K562 (cell line): ENCODE results near the gene KMT5B. TPM values are rescaled to one million over a fixed set of nuclear protein-coding genes. Genes with fewer than 3 reads are reported as not detected.
A peak's percentile ranks its signal among the peaks of the same experiment; 100 is the strongest.

Experiments used
- ATAC-seq: fragments of 200-7000 bp; cut with Tn5 transposase; 3 replicates; pipeline ENCODE4 v1.9.1; 2020; ENCODE audit warnings: moderate library complexity
- BruUV-seq: library from RNA; stranded (reverse); fragments of 400-500 nt; replicated peaks from 2 replicates; lab custom pipeline; 2021; lab: Mats Ljungman, UMichigan
- CTCF ChIA-PET: fragments of 300-600 bp; formaldehyde crosslinking; extraction: SDS; loops from one replicate; lab custom pipeline; 2021; ENCODE audit warnings: low intra/inter-chr PET ratio; lab: Yijun Ruan, JAX
- POLR2A ChIA-PET: fragments of 300-600, 350-650 bp; sonication (Branson Sonifier 250); formaldehyde crosslinking; extraction: SDS; loops from one replicate; lab custom pipeline; 2021; ENCODE audit warnings: antibody characterized with exemption, inconsistent platforms; lab: Yijun Ruan, JAX
- DNase-seq, 4 experiments: peaks; one replicate each; pipeline versions ENCODE4 v3.0.0 to v3.0.0-alpha.2; 2011 to 2018; ENCODE audit warnings: low spot score in 3 of 4, mixed read lengths in 3 of 4; ENCODE audit errors: extremely low read depth in 1 of 4
- FAIRE-seq: peaks from 2 replicates; lab custom pipeline; 2011; peaks lifted over from hg19 to GRCh38; lab: Jason Lieb, UNC
- H2AFZ ChIP-seq: 2 replicates; pipeline ENCODE4 v1.6.0; 2011; ENCODE audit warnings: low read depth, low read length, control low read depth, inconsistent platforms
- H3K27ac ChIP-seq: fragments of 200-600 bp; 3 replicates; pipeline ENCODE4 v1.8.0; 2011; ENCODE audit warnings: low read depth, mild to moderate bottlenecking, control low read depth, inconsistent platforms, low read length, moderate library complexity, mixed read lengths; ENCODE audit errors: extremely low read depth
- H3K27me3 ChIP-seq, 2 experiments: fragments of 300-600 bp in 1 of 2; 2 replicates in 1 of 2; 3 replicates in 1 of 2; pipeline versions ENCODE4 v1.6.0 to v1.8.0; 2011; ENCODE audit warnings: inconsistent platforms in 2 of 2, low read length in 2 of 2, mild to moderate bottlenecking in 1 of 2, mixed read lengths in 1 of 2, moderate library complexity in 1 of 2; ENCODE audit not compliant: control insufficient read depth in 2 of 2, insufficient read depth in 2 of 2
- H3K36me3 ChIP-seq: fragments of 300-600 bp; 3 replicates; pipeline ENCODE4 v1.8.0; 2011; ENCODE audit warnings: mild to moderate bottlenecking, low read length, inconsistent platforms; ENCODE audit not compliant: control insufficient read depth, insufficient read depth
- H3K4me1 ChIP-seq, 2 experiments: fragments of 200-600 bp in 1 of 2; replicated peaks in 1 of 2; 2 replicates in 1 of 2; 3 replicates in 1 of 2; pipeline versions ENCODE4 v1.5.1 to v1.8.0; 2011; ENCODE audit warnings: inconsistent platforms in 2 of 2, low read length in 2 of 2, mild to moderate bottlenecking in 1 of 2, mixed read lengths in 1 of 2, moderate library complexity in 1 of 2; ENCODE audit not compliant: control insufficient read depth in 2 of 2, insufficient read depth in 2 of 2
- H3K4me2 ChIP-seq: 2 replicates; pipeline ENCODE4 v1.6.1; 2011; ENCODE audit warnings: low read length, control low read depth, inconsistent platforms, mixed read lengths; ENCODE audit not compliant: insufficient read depth
- H3K4me3 ChIP-seq: fragments of 200-600 bp; sonication (generic), shearing (Covaris generic); 2 replicates; pipeline ENCODE4 v1.5.1; 2016; ENCODE audit warnings: control low read depth, inconsistent platforms
- H3K79me2 ChIP-seq: fragments of 200-600 bp; 3 replicates; pipeline ENCODE4 v1.8.0; 2011; ENCODE audit warnings: low read length, inconsistent platforms; ENCODE audit not compliant: control insufficient read depth, insufficient read depth
- H3K9ac ChIP-seq, 2 experiments: 2 replicates each; pipeline versions ENCODE4 v1.6.0 to v1.6.1; 2011; ENCODE audit warnings: low read depth in 2 of 2, low read length in 2 of 2, control low read depth in 1 of 2, inconsistent platforms in 1 of 2, mild to moderate bottlenecking in 1 of 2, mixed read lengths in 1 of 2; ENCODE audit not compliant: insufficient read depth in 1 of 2
- H3K9me1 ChIP-seq: one replicate; pipeline ENCODE4 v1.6.0; 2011; ENCODE audit warnings: inconsistent platforms, mild to moderate bottlenecking, low read length, moderate library complexity; ENCODE audit not compliant: control insufficient read depth, insufficient read depth
- H3K9me3 ChIP-seq: replicated peaks from 2 replicates; pipeline ENCODE4 v1.5.1; 2011; ENCODE audit warnings: low read depth, low read length, inconsistent platforms; ENCODE audit not compliant: control insufficient read depth, insufficient read depth
- H4K20me1 ChIP-seq: replicated peaks from 2 replicates; pipeline ENCODE4 v1.6.1; 2011; ENCODE audit warnings: low read length, inconsistent platforms, mixed read lengths; ENCODE audit not compliant: control insufficient read depth, insufficient read depth
- BCOR ChIP-seq: fragments of 450-650 bp; IDR thresholded peaks from 2 replicates; pipeline ENCODE4 v1.6.1; 2016
- CBFA2T2 ChIP-seq: fragments of 450-650 bp; conservative IDR thresholded peaks from 2 replicates; pipeline ENCODE4 v1.6.1; 2017; ENCODE audit warnings: mild to moderate bottlenecking
- DMBX1 ChIP-seq: fragments of 250-450 bp; sonication (Bioruptor Pico); IDR thresholded peaks from 2 replicates; pipeline ENCODE4 v1.8.0; 2022; ENCODE audit warnings: inconsistent platforms, mild to moderate bottlenecking, moderate library complexity, borderline replicate concordance
- FOXJ2 ChIP-seq: fragments of 200-800 bp; sonication (Bioruptor generic); IDR thresholded peaks from 2 replicates; pipeline ENCODE4 v1.6.1; 2016; ENCODE audit warnings: missing genetic modification characterization, missing compliant biosample characterization
- IRF2 ChIP-seq: sonication (generic); formaldehyde crosslinking; IDR thresholded peaks from 2 replicates; pipeline ENCODE4 v1.8.1; 2022; ENCODE audit warnings: mild to moderate bottlenecking, missing genetic modification reagents
- KDM1A ChIP-seq, 2 experiments: fragments of 450-650 bp; IDR thresholded peaks; 2 replicates each; pipeline ENCODE4 v1.6.1; 2016; ENCODE audit warnings: mild to moderate bottlenecking in 2 of 2
- NCOA2 ChIP-seq, 2 experiments: fragments of 450-650 bp; IDR thresholded peaks; 2 replicates each; pipeline ENCODE4 v1.6.1; 2018; ENCODE audit warnings: mild to moderate bottlenecking in 2 of 2, moderate library complexity in 1 of 2; ENCODE audit not compliant: partially characterized antibody in 2 of 2
- PHF8 ChIP-seq: fragments of 200-600 bp; sonication (generic); IDR thresholded peaks from 2 replicates; pipeline ENCODE4 v1.6.1; 2012; ENCODE audit warnings: mixed run types, mild to moderate bottlenecking, inconsistent platforms, low read length, moderate library complexity, borderline replicate concordance
- POLR2A ChIP-seq: fragments of 450-650 bp; conservative IDR thresholded peaks from 2 replicates; pipeline ENCODE4 v1.6.1; 2016
- POLR2G ChIP-seq: fragments of 200-400 bp; formaldehyde crosslinking; IDR thresholded peaks from 2 replicates; pipeline ENCODE4 v1.6.1; 2017; ENCODE audit warnings: low read depth, mild to moderate bottlenecking, antibody characterized with exemption, low read length, moderate library complexity
- POLR2H ChIP-seq: IDR thresholded peaks from 2 replicates; pipeline ENCODE4 v1.6.1; 2016; ENCODE audit warnings: missing genetic modification characterization, low read depth, mild to moderate bottlenecking, control low read depth, missing compliant biosample characterization, moderate library complexity
- RBFOX2 ChIP-seq: fragments of 200-400 bp; formaldehyde crosslinking; IDR thresholded peaks from 2 replicates; pipeline ENCODE4 v1.6.1; 2017; ENCODE audit warnings: low read depth, mild to moderate bottlenecking, low read length, moderate library complexity
- SOX6 ChIP-seq: fragments of 450-650 bp; IDR thresholded peaks from 2 replicates; pipeline ENCODE4 v1.6.1; 2014; ENCODE audit warnings: mild to moderate bottlenecking
- TARDBP ChIP-seq: fragments of 450-650 bp; IDR thresholded peaks from 2 replicates; pipeline ENCODE4 v1.6.1; 2016
- TCF7 ChIP-seq: sonication (generic); IDR thresholded peaks from 2 replicates; pipeline ENCODE4 v1.6.1; 2016; ENCODE audit warnings: antibody characterized with exemption, borderline replicate concordance
- ZBTB7A ChIP-seq: IDR thresholded peaks from 2 replicates; pipeline ENCODE4 v1.6.1; 2011; ENCODE audit warnings: low read depth, mild to moderate bottlenecking, low read length, moderate library complexity, borderline replicate concordance; ENCODE audit not compliant: control insufficient read depth
- ZFX ChIP-seq: sonication (generic); formaldehyde crosslinking; IDR thresholded peaks from 2 replicates; pipeline ENCODE4 v1.8.0; 2022; ENCODE audit warnings: mild to moderate bottlenecking, missing genetic modification reagents, moderate library complexity
- ZNF76 ChIP-seq: fragments of 250-450 bp; sonication (Bioruptor Pico); IDR thresholded peaks from 2 replicates; pipeline ENCODE4 v1.4.0; 2020; ENCODE audit warnings: mild to moderate bottlenecking, moderate library complexity, borderline replicate concordance
- ZNF77 ChIP-seq: fragments of 250-450 bp; sonication (Bioruptor Pico); IDR thresholded peaks from 2 replicates; pipeline ENCODE4 v1.5.0; 2020
- WGBS: fragments of 100-300 bp; shearing (Covaris generic); methylation state at CpG from one replicate; pipeline ENCODE4 v1.1.6; 2016; ENCODE audit warnings: low coverage, mixed read lengths; ENCODE audit not compliant: insufficient coverage; ENCODE audit errors: missing lambda C conversion rate; 5-methylcytosine and 5-hydroxymethylcytosine counted together
- in situ Hi-C: fragments of 300-500 bp; cut with MboI; formaldehyde crosslinking; loops from 4 replicates; pipeline ENCODE4 v1.15.0; 2018; ENCODE audit warnings: inconsistent platforms, mixed read lengths
- intact Hi-C: fragments of 100-400 bp; cut with micrococcal nuclease; formaldehyde crosslinking; loops from 2 replicates; pipeline ENCODE4 v1.14.2; 2022
- polyA plus RNA-seq, 8 experiments: library from polyadenylated mRNA; depleted of rRNA in 4 of 8; stranded (reverse) in 5 of 8; unstranded in 3 of 8; fragments of >200 nt; fragmentation: Nextera tagmentation in 2 of 8; fragmentation: Illumina TruSeq in 1 of 8; extraction: Ambion mirVana in 2 of 8; extraction: Trizol in 1 of 8; gene quantifications; 2 replicates each; pipeline versions ENCODE4 v1.2.1 to v1.2.3, GENCODE V29; 2011 to 2014; ENCODE audit warnings: inconsistent platforms in 1 of 8, missing spikeins in 1 of 8
- total RNA-seq, 7 experiments: library from RNA; depleted of rRNA in 6 of 7; stranded (reverse); fragments of >200 nt in 6 of 7; fragmentation: Illumina TruSeq in 2 of 7; extraction: Trizol in 2 of 7; gene quantifications; 2 replicates each; pipeline versions ENCODE4 v1.2.1 to v1.2.3, GENCODE V29; 2011 to 2021; ENCODE audit warnings: low replicate concordance in 1 of 7
- TF ChIP-seq, protein P1 (sequence below): IDR thresholded peaks from 2 replicates; pipeline ENCODE4 v1.6.1; 2016; ENCODE audit warnings: missing genetic modification characterization, missing compliant biosample characterization
- TF ChIP-seq, protein P2 (sequence below): sonication (generic); formaldehyde crosslinking; IDR thresholded peaks from 2 replicates; pipeline ENCODE4 v1.8.1; 2023; ENCODE audit warnings: mild to moderate bottlenecking, missing genetic modification reagents

The KMT5B gene
- total and polyA plus RNA-seq, 9 of the 15 experiments (the other 6 are each of a cell fraction or from before 2014, with no cell fraction given) = 7.3 to 27.3 (median 20.9) TPM

DNA sequence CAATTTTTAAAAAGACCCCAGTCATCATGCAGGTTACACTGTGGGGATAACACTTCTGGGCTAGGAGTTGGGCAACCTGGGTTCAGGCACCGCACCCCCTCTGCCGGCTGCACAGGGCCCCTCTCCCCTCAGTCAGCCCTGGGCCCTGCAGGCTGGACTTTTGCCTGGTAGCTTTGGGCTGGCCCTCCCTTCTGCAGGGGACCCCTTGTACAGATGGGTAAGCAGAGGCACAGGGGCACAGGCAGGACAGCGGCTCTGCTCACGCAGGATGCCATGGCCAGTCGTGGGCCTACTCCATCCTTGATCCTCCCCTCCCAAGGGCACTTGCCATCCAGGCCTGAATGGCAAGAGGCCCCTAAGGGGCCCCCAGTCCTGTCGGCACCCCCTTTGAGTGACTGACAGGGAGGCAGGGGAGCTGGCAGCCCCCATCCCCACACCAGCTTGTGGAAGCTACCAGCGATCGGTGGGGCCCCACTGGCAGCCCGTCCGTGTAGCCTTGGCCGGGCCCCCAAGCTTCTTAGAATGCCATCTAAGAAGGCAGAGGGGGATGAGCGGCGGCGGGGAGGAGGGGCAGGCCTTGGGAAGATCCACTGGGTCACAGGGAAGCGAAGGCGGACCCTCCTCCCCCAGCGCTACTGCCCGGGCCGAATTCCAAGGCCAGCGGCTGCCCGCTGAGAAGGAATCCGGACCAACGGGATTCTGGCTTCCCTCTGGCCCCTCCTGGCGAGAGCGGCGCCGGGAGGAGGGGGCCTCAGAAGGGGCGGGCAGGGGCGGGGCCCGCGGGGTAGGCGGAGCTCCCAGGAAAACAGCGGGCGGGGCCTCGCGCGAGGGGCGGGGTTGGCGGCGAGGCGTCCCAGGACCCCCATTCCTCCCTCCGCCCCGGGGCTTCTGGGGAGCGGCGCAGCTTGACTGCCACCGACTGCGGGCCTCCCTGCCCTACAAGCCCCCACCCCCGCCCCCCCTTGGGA is 85.1 kb downstream of the KMT5B start:
- no peaks in the 10 kb centered on the region for H3K9me3 ChIP-seq
- H3K4me2 ChIP-seq = peak overlapping the region; percentile 89; the same call in 1 of the 2 replicates
- no peaks in the 10 kb centered on the region for H3K79me2 ChIP-seq
- ATAC-seq (peak; percentile 94), FAIRE-seq (no peak), DNase-seq (peak; percentile 74 to 96 (median 90))
- intact Hi-C loops = no loop called here
- ChIA-PET CTCF (no interaction called here), POLR2A (interaction anchor here (1.3 to 1.5 kb wide), 2 partner anchors 11 to 19 kb away, joined by 5 to 6 read pairs; no protein-coding TSS in a partner anchor)
- H3K4me1 ChIP-seq = peaks cover 6 to 16% of the 10 kb centered on the region in 2 experiments
- no peaks in the 10 kb centered on the region for H4K20me1 ChIP-seq
- H3K36me3 ChIP-seq = no peaks in the 10 kb centered on the region
- H2AFZ ChIP-seq = peak overlapping the region; percentile 95
- peak overlapping the region; percentile 70; the same call in 1 of the 3 replicates for H3K27ac ChIP-seq
- peak overlapping the region; percentile 57 to 59; a peak in 3 of 4 replicates for H3K9ac ChIP-seq
- H3K4me3 ChIP-seq = peak overlapping the region; percentile 53
- in situ Hi-C loops = no loop called here
- no peaks in the 10 kb centered on the region for H3K9me1 ChIP-seq
- BruUV-seq = no TSS peak
- 38% methylated on average over 12 of the region's 48 CpGs for WGBS
- no peaks in the 10 kb centered on the region for H3K27me3 ChIP-seq
- TF ChIP-seq NCOA2 (IDR thresholded peaks at IDR 0.05; ENCODE audit: partially characterized antibody in 2 of 2) = no peak
- TF ChIP-seq ZFX (CRISPR knock-in tag) = peak; percentile 27; the same call in 1 of the 2 replicates
- TF ChIP-seq RBFOX2 = 0 out of 2 replicates have a peak, but pooled peaks have one; percentile 31
- TF ChIP-seq POLR2A = 0 out of 2 replicates have a peak, but pooled peaks have one; percentile 32
- no peak for TF ChIP-seq ZNF77 (CRISPR knock-in tag)
- TF ChIP-seq, protein P1, sequence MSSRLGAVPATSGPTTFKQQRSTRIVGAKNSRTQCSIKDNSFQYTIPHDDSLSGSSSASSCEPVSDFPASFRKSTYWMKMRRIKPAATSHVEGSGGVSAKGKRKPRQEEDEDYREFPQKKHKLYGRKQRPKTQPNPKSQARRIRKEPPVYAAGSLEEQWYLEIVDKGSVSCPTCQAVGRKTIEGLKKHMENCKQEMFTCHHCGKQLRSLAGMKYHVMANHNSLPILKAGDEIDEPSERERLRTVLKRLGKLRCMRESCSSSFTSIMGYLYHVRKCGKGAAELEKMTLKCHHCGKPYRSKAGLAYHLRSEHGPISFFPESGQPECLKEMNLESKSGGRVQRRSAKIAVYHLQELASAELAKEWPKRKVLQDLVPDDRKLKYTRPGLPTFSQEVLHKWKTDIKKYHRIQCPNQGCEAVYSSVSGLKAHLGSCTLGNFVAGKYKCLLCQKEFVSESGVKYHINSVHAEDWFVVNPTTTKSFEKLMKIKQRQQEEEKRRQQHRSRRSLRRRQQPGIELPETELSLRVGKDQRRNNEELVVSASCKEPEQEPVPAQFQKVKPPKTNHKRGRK = no peak
- TF ChIP-seq TARDBP = no peak
- peak; percentile 17; the same call in 1 of the 2 replicates for TF ChIP-seq PHF8
- no peak for TF ChIP-seq ZNF76 (CRISPR knock-in tag)
- TF ChIP-seq, protein P2, sequence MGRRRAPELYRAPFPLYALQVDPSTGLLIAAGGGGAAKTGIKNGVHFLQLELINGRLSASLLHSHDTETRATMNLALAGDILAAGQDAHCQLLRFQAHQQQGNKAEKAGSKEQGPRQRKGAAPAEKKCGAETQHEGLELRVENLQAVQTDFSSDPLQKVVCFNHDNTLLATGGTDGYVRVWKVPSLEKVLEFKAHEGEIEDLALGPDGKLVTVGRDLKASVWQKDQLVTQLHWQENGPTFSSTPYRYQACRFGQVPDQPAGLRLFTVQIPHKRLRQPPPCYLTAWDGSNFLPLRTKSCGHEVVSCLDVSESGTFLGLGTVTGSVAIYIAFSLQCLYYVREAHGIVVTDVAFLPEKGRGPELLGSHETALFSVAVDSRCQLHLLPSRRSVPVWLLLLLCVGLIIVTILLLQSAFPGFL (CRISPR knock-in tag) = no peak
- TF ChIP-seq IRF2 (CRISPR knock-in tag) = no peak
- no peak for TF ChIP-seq SOX6
- TF ChIP-seq POLR2G = peak; percentile 53
- TF ChIP-seq ZBTB7A = peak; percentile 87
- TF ChIP-seq KDM1A (IDR thresholded peaks at IDR 0.05) = peak in 1 of 2 experiments; percentile 52; a peak in 1 of 4 replicates
- TF ChIP-seq BCOR = peak; percentile 66
- no peak for TF ChIP-seq POLR2H
- peak; percentile 45; the same call in 1 of the 2 replicates for TF ChIP-seq FOXJ2 (tag)
- TF ChIP-seq CBFA2T2 = no peak
- TF ChIP-seq TCF7 = no peak
- TF ChIP-seq DMBX1 (CRISPR knock-in tag) = no peak
